GM23248 (cell line): Measurements from ENCODE around the gene HBG1. TPM values are rescaled to one million over a fixed set of nuclear protein-coding genes. Genes with fewer than 3 reads are reported as not detected.

ENCODE experiments used
- DNase-seq: peaks from one replicate; pipeline ENCODE4 v3.0.0-alpha.2; 2015
- H2AFZ ChIP-seq: fragments of 200-600 bp; sonication (generic); 2 replicates; pipeline ENCODE4 v1.6.1; 2016; ENCODE audit warnings: antibody characterized with exemption
- H3F3A ChIP-seq: fragments of 200-600 bp; sonication (generic); 2 replicates; pipeline ENCODE4 v1.6.1; 2016; ENCODE audit warnings: mild to moderate bottlenecking, antibody characterized with exemption, mixed run types; ENCODE audit not compliant: insufficient read depth
- H3K27ac ChIP-seq: fragments of 200-600 bp; sonication (generic); 2 replicates; pipeline ENCODE4 v1.5.1; 2016; ENCODE audit warnings: mild to moderate bottlenecking
- H3K27me3 ChIP-seq: fragments of 200-600 bp; sonication (generic); replicated peaks from 2 replicates; pipeline ENCODE4 v1.6.1; 2016; ENCODE audit warnings: mild to moderate bottlenecking; ENCODE audit not compliant: insufficient read depth
- H3K36me3 ChIP-seq: fragments of 200-600 bp; sonication (generic); 2 replicates; pipeline ENCODE4 v1.6.1; 2016; ENCODE audit warnings: low read depth, mild to moderate bottlenecking
- H3K4me1 ChIP-seq: fragments of 200-600 bp; sonication (generic); 2 replicates; pipeline ENCODE4 v1.6.1; 2016; ENCODE audit warnings: mild to moderate bottlenecking; ENCODE audit not compliant: insufficient read depth
- H3K4me2 ChIP-seq: fragments of 200-600 bp; sonication (generic); one replicate; pipeline ENCODE4 v1.6.1; 2016; ENCODE audit warnings: mild to moderate bottlenecking; ENCODE audit not compliant: unreplicated experiment
- H3K4me3 ChIP-seq: fragments of 200-600 bp; sonication (generic); 2 replicates; pipeline ENCODE4 v1.5.1; 2016; ENCODE audit warnings: mild to moderate bottlenecking
- H3K79me2 ChIP-seq: fragments of 200-600 bp; sonication (generic); 2 replicates; pipeline ENCODE4 v1.6.1; 2016; ENCODE audit warnings: mild to moderate bottlenecking; ENCODE audit not compliant: insufficient read depth
- H3K9ac ChIP-seq: fragments of 200-600 bp; sonication (generic); 2 replicates; pipeline ENCODE4 v1.6.1; 2016; ENCODE audit warnings: mild to moderate bottlenecking
- H3K9me2 ChIP-seq: fragments of 200-600 bp; sonication (generic); 2 replicates; pipeline ENCODE4 v1.6.1; 2016; ENCODE audit warnings: mixed run types, mild to moderate bottlenecking, moderate library complexity; ENCODE audit not compliant: insufficient read depth
- H3K9me3 ChIP-seq: fragments of 200-600 bp; sonication (generic); one replicate; pipeline ENCODE4 v1.6.1; 2017; ENCODE audit warnings: low read depth
- H4K20me1 ChIP-seq: fragments of 200-600 bp; sonication (generic); 2 replicates; pipeline ENCODE4 v1.6.0; 2016; ENCODE audit not compliant: insufficient read depth
- EZH2 ChIP-seq: fragments of 200-600 bp; sonication (generic); IDR thresholded peaks from 2 replicates; pipeline ENCODE4 v1.6.1; 2018; ENCODE audit warnings: antibody characterized with exemption, mild to moderate bottlenecking; ENCODE audit not compliant: insufficient read depth, poor library complexity, severe bottlenecking
- EZH2phosphoT487 ChIP-seq: fragments of 200-600 bp; sonication (generic); IDR thresholded peaks from 2 replicates; pipeline ENCODE4 v1.6.1; 2018; ENCODE audit warnings: antibody characterized with exemption, moderate library complexity, mild to moderate bottlenecking, low read depth; ENCODE audit not compliant: insufficient read depth
- WGBS, 2 experiments: methylation state at CpG; one replicate each; pipeline ENCODE4 v1.1.6; 2015 to 2017; ENCODE audit warnings: low lambda C conversion rate in 2 of 2, low coverage in 1 of 2; ENCODE audit errors: missing lambda C conversion rate in 2 of 2; 5-methylcytosine and 5-hydroxymethylcytosine counted together
- in situ Hi-C: fragments of 300-500 bp; cut with MboI; formaldehyde crosslinking; loops from 2 replicates; pipeline ENCODE4 v1.15.0; 2020
- polyA plus RNA-seq: library from polyadenylated mRNA; unstranded; fragments of >200 nt; fragmentation: Nextera tagmentation; extraction: Ambion mirVana; gene quantifications from 2 replicates; pipeline ENCODE4 v1.2.1, GENCODE V29; 2016
- total RNA-seq: library from RNA; depleted of rRNA; stranded (reverse); fragments of >200 nt; shearing (Covaris generic); gene quantifications from 2 replicates; pipeline ENCODE4 v1.2.3, GENCODE V29; 2014

Gene HBG1
- total and polyA plus RNA-seq, 2 experiments from 2014 or later, result not detected

DNA sequence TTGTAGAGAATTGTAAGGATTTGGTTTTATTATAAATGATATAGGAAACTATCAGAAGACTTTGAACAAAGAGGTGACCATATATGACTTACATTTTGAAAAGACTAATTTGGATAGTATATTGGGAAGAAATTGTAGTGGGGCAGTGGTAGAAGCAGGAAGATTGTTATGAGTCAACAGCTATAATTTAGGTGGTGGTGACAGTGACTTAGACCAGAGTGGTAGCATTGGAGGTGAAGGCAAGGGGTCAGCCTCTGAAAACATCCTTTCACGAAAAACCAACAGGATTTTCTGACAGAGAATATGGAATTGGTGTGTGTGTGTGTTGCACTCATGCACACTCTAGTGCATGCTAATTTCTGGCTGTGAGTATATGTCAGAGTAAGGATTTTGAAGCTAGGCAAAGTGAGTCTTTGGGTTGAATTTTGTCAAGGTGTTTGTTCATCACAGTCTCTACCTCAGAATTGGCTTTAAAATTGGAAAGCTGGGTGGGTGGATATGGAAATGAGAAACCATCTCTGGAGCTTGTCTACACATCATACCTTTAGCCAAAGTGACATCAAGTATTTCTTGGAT is 28.2 kb upstream of the HBG1 start:
- TF ChIP-seq EZH2phosphoT487 (no peak), EZH2 (no peak)
- Histone ChIP-seq H3F3A (peaks cover 14% of the 10 kb centered on the region; the same call in 1 of the 2 replicates), H2AFZ (no peak overlapping the region), H3K4me1 (peaks cover 15% of the 10 kb centered on the region), H3K9me2 (no peaks in the 10 kb centered on the region), H4K20me1 (no peaks in the 10 kb centered on the region), H3K9ac (no peak overlapping the region), H3K9me3 (no peaks in the 10 kb centered on the region), H3K27ac (no peak overlapping the region), H3K27me3 (no peaks in the 10 kb centered on the region), H3K4me2 (no peak overlapping the region), H3K79me2 (no peaks in the 10 kb centered on the region), H3K4me3 (no peak overlapping the region), H3K36me3 (no peaks in the 10 kb centered on the region)
- in situ Hi-C loops, result no loop called here
- no peak for DNase-seq
- WGBS, 2 experiments, result 50 to 58% methylated on average over 1 of the region's 1 CpG

DNA sequence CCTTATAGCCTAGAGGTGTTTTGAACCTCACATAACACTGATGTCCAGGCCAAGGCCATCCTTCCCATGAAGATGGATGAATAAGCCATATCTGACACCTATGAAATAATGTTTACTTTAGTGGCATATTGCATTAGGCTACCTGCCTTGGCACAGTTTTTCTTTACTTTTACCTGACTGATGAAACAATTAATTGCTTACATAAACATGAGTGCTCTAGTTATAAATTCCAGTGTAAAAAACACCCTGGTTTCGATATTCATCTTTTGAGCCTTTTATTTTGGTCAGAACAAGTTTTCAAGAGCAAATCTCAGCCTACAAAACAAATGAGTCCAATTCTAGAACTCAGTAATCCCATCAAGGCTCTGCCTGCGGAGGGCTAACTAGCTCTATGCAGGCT is 27.0 kb upstream of the HBG1 start:
- no peaks in the 10 kb centered on the region for H3K79me2 ChIP-seq
- no peaks in the 10 kb centered on the region for H3K9me3 ChIP-seq
- H3K36me3 ChIP-seq, result no peaks in the 10 kb centered on the region
- in situ Hi-C loops, result no loop called here
- H4K20me1 ChIP-seq, result no peaks in the 10 kb centered on the region
- no peak overlapping the region for H3K27ac ChIP-seq
- no peak overlapping the region for H2AFZ ChIP-seq
- H3K9me2 ChIP-seq, result no peaks in the 10 kb centered on the region
- H3K9ac ChIP-seq, result no peak overlapping the region
- no peaks in the 10 kb centered on the region for H3K27me3 ChIP-seq
- H3K4me1 ChIP-seq, result peaks cover 15% of the 10 kb centered on the region
- H3K4me2 ChIP-seq, result no peak overlapping the region
- no peak for DNase-seq
- peaks cover 10% of the 10 kb centered on the region; the same call in 1 of the 2 replicates for H3F3A ChIP-seq
- H3K4me3 ChIP-seq, result no peak overlapping the region
- no peak for TF ChIP-seq EZH2phosphoT487
- no peak for TF ChIP-seq EZH2
- WGBS, 2 experiments, result 85 to 100% methylated on average over 2 of the region's 2 CpGs

DNA sequence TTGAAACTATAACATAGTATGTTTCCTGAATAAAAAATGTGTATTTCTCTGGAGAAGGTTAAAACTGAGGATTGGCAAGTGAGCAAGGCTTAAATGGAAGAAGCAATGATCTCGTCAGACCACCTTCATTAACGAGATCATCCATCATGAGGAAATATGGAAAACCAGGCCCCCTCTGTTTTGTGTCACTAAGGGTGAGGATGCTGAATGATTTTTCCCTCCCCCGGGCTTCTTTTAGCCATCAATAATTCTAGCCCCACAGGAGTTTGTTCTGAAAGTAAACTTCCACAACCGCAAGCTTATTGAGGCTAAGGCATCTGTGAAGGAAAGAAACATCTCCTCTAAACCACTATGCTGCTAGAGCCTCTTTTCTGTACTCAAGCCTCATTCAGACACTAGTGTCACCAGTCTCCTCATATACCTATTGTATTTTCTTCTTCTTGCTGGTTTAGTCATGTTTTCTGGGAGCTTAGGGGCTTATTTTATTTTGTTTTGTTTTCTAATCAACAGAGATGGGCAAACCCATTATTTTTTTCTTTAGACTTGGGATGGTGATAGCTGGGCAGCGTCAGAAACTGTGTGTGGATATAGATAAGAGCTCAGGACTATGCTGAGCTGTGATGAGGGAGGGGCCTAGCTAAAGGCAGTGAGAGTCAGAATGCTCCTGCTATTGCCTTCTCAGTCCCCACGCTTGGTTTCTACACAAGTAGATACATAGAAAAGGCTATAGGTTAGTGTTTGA is 25.9 kb upstream of the HBG1 start:
- Histone ChIP-seq H3K9ac (no peak overlapping the region), H3K4me1 (peaks cover 9% of the 10 kb centered on the region; the same call in 1 of the 2 replicates), H3K27ac (no peak overlapping the region), H3K9me3 (no peaks in the 10 kb centered on the region), H3K36me3 (no peaks in the 10 kb centered on the region), H3K4me2 (no peak overlapping the region), H2AFZ (no peak overlapping the region), H3K79me2 (no peaks in the 10 kb centered on the region), H4K20me1 (no peaks in the 10 kb centered on the region), H3K4me3 (no peak overlapping the region), H3K9me2 (no peaks in the 10 kb centered on the region), H3F3A (no peaks in the 10 kb centered on the region), H3K27me3 (no peaks in the 10 kb centered on the region)
- WGBS, 2 experiments, result 83 to 84% methylated on average over 6 of the region's 6 CpGs
- no peak for TF ChIP-seq EZH2phosphoT487
- TF ChIP-seq EZH2, result no peak
- in situ Hi-C loops, result no loop called here
- DNase-seq, result no peak

DNA sequence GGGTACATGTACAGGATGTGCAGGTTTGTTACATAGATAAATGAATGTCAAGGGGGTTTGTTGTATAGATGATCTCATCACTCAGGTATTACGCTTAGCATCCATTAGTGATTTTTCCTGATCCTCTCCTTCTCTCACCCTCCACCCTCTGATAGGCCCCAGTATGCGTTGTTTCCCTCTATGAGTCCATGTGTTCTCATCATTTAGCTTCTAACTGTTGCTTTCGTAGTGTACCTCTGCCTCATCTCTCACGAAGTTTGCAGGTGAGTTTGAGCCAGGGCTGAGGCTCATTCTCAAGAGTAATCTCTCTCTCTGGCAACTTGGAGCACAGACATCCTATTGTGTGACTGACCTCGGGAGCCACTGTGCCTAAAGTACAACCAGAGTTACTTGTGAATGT is 24.7 kb upstream of the HBG1 start:
- H3K9me3 ChIP-seq, result no peaks in the 10 kb centered on the region
- no peak overlapping the region for H3K9ac ChIP-seq
- TF ChIP-seq EZH2, result no peak
- no peak for TF ChIP-seq EZH2phosphoT487
- in situ Hi-C loops, result no loop called here
- no peaks in the 10 kb centered on the region for H3F3A ChIP-seq
- no peaks in the 10 kb centered on the region for H3K79me2 ChIP-seq
- H3K4me1 ChIP-seq, result 0 out of 2 replicates have a peak, but pooled peaks cover 3% of the 10 kb centered on the region
- DNase-seq, result no peak
- WGBS, 2 experiments, result 83% methylated on average over 5 of the region's 5 CpGs
- no peaks in the 10 kb centered on the region for H3K36me3 ChIP-seq
- H3K4me3 ChIP-seq, result no peak overlapping the region
- H4K20me1 ChIP-seq, result no peaks in the 10 kb centered on the region
- H3K4me2 ChIP-seq, result no peak overlapping the region
- H3K27me3 ChIP-seq, result no peaks in the 10 kb centered on the region
- H3K9me2 ChIP-seq, result no peaks in the 10 kb centered on the region
- H2AFZ ChIP-seq, result no peak overlapping the region
- H3K27ac ChIP-seq, result no peak overlapping the region
